Astrocyte (in vitro differentiated cells and primary cell): ENCODE data around the gene MYO15B. TPM values are rescaled to one million over a fixed set of nuclear protein-coding genes. Genes with fewer than 3 reads are reported as not detected.
"Not testable (repeated sequence)": the region's sequence is repeated elsewhere in the genome, so short reads cannot be mapped to it uniquely, and the experiment has no call there.

Source experiments
- DNase-seq: peaks from one replicate; pipeline ENCODE4 v3.0.0-alpha.2; 2010; ENCODE audit warnings: low read depth
- FAIRE-seq: peaks from 2 replicates; lab custom pipeline; 2011; peaks lifted over from hg19 to GRCh38; lab: Jason Lieb, UNC
- H2AFZ ChIP-seq: 2 replicates; pipeline ENCODE4 v1.6.0; 2012; ENCODE audit warnings: low read depth, low read length, inconsistent platforms
- H3K27ac ChIP-seq: 2 replicates; pipeline ENCODE4 v1.5.1; 2011; ENCODE audit warnings: low read depth, low read length, inconsistent platforms
- H3K27me3 ChIP-seq: 2 replicates; pipeline ENCODE4 v1.6.0; 2011; ENCODE audit warnings: low read length, inconsistent platforms; ENCODE audit not compliant: insufficient read depth
- H3K36me3 ChIP-seq: 2 replicates; pipeline ENCODE4 v1.5.1; 2011; ENCODE audit warnings: low read length, inconsistent platforms; ENCODE audit not compliant: insufficient read depth
- H3K4me1 ChIP-seq: 2 replicates; pipeline ENCODE4 v1.5.1; 2011; ENCODE audit warnings: low read length, inconsistent platforms; ENCODE audit not compliant: insufficient read depth
- H3K4me2 ChIP-seq: 2 replicates; pipeline ENCODE4 v1.6.0; 2012; ENCODE audit warnings: low read length, inconsistent platforms
- H3K4me3 ChIP-seq: 2 replicates; pipeline ENCODE4 v1.5.1; 2011; ENCODE audit warnings: low read depth, mild to moderate bottlenecking, low read length, inconsistent platforms; ENCODE audit not compliant: insufficient read depth
- H3K79me2 ChIP-seq: 2 replicates; pipeline ENCODE4 v1.6.0; 2012; ENCODE audit warnings: mild to moderate bottlenecking, low read length, inconsistent platforms; ENCODE audit not compliant: insufficient read depth
- H3K9ac ChIP-seq: 2 replicates; pipeline ENCODE4 v1.6.0; 2012; ENCODE audit warnings: mild to moderate bottlenecking, low read length, inconsistent platforms
- H3K9me3 ChIP-seq: 2 replicates; pipeline ENCODE4 v1.5.1; 2012; ENCODE audit warnings: low read depth, mild to moderate bottlenecking, low read length, inconsistent platforms; ENCODE audit not compliant: insufficient read depth
- H4K20me1 ChIP-seq: 2 replicates; pipeline ENCODE4 v1.6.0; 2012; ENCODE audit warnings: low read length, inconsistent platforms; ENCODE audit not compliant: insufficient read depth
- H3K27ac Mint-ChIP-seq: one replicate; pipeline ENCODE4 v1.8.0; 2021; ENCODE audit warnings: mild to moderate bottlenecking, mixed read lengths; ENCODE audit not compliant: unreplicated experiment
- H3K27me3 Mint-ChIP-seq: one replicate; pipeline ENCODE4 v1.8.0; 2021; ENCODE audit warnings: low read depth, mixed read lengths; ENCODE audit not compliant: unreplicated experiment
- H3K36me3 Mint-ChIP-seq: one replicate; pipeline ENCODE4 v1.8.0; 2021; ENCODE audit warnings: low read depth, mixed read lengths; ENCODE audit not compliant: unreplicated experiment
- H3K4me1 Mint-ChIP-seq: one replicate; pipeline ENCODE4 v1.8.0; 2021; ENCODE audit warnings: low read depth, mixed read lengths; ENCODE audit not compliant: unreplicated experiment
- H3K4me3 Mint-ChIP-seq: one replicate; pipeline ENCODE4 v1.8.0; 2021; ENCODE audit warnings: mild to moderate bottlenecking, moderate library complexity, mixed read lengths; ENCODE audit not compliant: unreplicated experiment
- H3K9me3 Mint-ChIP-seq: one replicate; pipeline ENCODE4 v1.8.0; 2021; ENCODE audit warnings: mild to moderate bottlenecking, mixed read lengths; ENCODE audit not compliant: unreplicated experiment
- CTCF ChIP-seq: IDR thresholded peaks from 2 replicates; pipeline ENCODE4 v1.5.1; 2011; ENCODE audit warnings: low read depth, mild to moderate bottlenecking, inconsistent platforms, low read length, moderate library complexity; ENCODE audit not compliant: insufficient read depth
- EZH2 ChIP-seq: IDR thresholded peaks from 2 replicates; pipeline ENCODE4 v1.6.1; 2012; ENCODE audit warnings: mild to moderate bottlenecking, low read length, inconsistent platforms; ENCODE audit not compliant: insufficient read depth
- total RNA-seq: library from RNA; stranded (reverse); gene quantifications from 2 replicates; pipeline ENCODE4 v1.2.1, GENCODE V29; 2021

Gene MYO15B
- total RNA-seq, 1 donor from 2014 or later = 3.5 TPM

- H3K36me3 Mint-ChIP-seq = peaks cover 16% of the 10 kb centered on the region
- not testable (repeated sequence) for H3K9ac ChIP-seq, H2AFZ ChIP-seq, H3K4me1 Mint-ChIP-seq, H3K27ac ChIP-seq, DNase-seq, H3K9me3 Mint-ChIP-seq, H3K9me3 ChIP-seq, H3K4me2 ChIP-seq, FAIRE-seq, H3K79me2 ChIP-seq, H3K27ac Mint-ChIP-seq, H3K4me3 ChIP-seq, H3K4me3 Mint-ChIP-seq, H3K27me3 Mint-ChIP-seq, H3K27me3 ChIP-seq, H3K36me3 ChIP-seq, H4K20me1 ChIP-seq
- peaks cover 12% of the 10 kb centered on the region for H3K4me1 ChIP-seq
These were observed 50.4 kb downstream of the MYO15B start for GRCh38 chr17:75638039-75638438.

GRCh38 chr17:75638893-75639292, 51.3 kb downstream of the MYO15B start:
- no peaks in the 10 kb centered on the region for H3K27me3 Mint-ChIP-seq
- Histone ChIP-seq H3K27me3 (no peaks in the 10 kb centered on the region), H3K36me3 (no peaks in the 10 kb centered on the region), H3K4me3 (no peak overlapping the region), H3K4me2 (no peak overlapping the region), H3K9ac (no peak overlapping the region), H4K20me1 (peaks cover 7% of the 10 kb centered on the region), H3K27ac (no peak overlapping the region), H3K9me3 (no peaks in the 10 kb centered on the region), H3K79me2 (no peaks in the 10 kb centered on the region), H2AFZ (no peak overlapping the region), H3K4me1 (peaks cover 4% of the 10 kb centered on the region)
- FAIRE-seq (no peak), DNase-seq (no peak)
- peaks cover 17% of the 10 kb centered on the region for H3K36me3 Mint-ChIP-seq
- H3K27ac Mint-ChIP-seq = no peak overlapping the region
- H3K9me3 Mint-ChIP-seq = no peaks in the 10 kb centered on the region
- peaks cover 1% of the 10 kb centered on the region for H3K4me1 Mint-ChIP-seq
- H3K4me3 Mint-ChIP-seq = no peak overlapping the region
- TF ChIP-seq CTCF = no peak
- TF ChIP-seq EZH2 = no peak

- FAIRE-seq = no peak
- H3K27ac ChIP-seq = no peak overlapping the region
- H3K27me3 Mint-ChIP-seq = no peaks in the 10 kb centered on the region
- no peak overlapping the region for H3K4me3 ChIP-seq
- H3K36me3 ChIP-seq = no peaks in the 10 kb centered on the region
- no peaks in the 10 kb centered on the region for H3K9me3 ChIP-seq
- TF ChIP-seq CTCF (no peak), EZH2 (no peak)
- H2AFZ ChIP-seq = no peak overlapping the region
- H3K9me3 Mint-ChIP-seq = no peaks in the 10 kb centered on the region
- peaks cover 7% of the 10 kb centered on the region for H4K20me1 ChIP-seq
- H3K4me1 ChIP-seq = no peaks in the 10 kb centered on the region
- H3K4me1 Mint-ChIP-seq = no peaks in the 10 kb centered on the region
- no peak overlapping the region for H3K4me3 Mint-ChIP-seq
- no peaks in the 10 kb centered on the region for H3K27me3 ChIP-seq
- no peak overlapping the region for H3K9ac ChIP-seq
- H3K4me2 ChIP-seq = no peak overlapping the region
- no peak overlapping the region for H3K27ac Mint-ChIP-seq
- H3K36me3 Mint-ChIP-seq = peaks cover 17% of the 10 kb centered on the region
- H3K79me2 ChIP-seq = no peaks in the 10 kb centered on the region
- no peak for DNase-seq
These were observed 51.7 kb downstream of the MYO15B start for GRCh38 chr17:75639327-75639726.
